K562 (cell line): ENCODE data around the gene CNPY2. TPM values are rescaled to one million over a fixed set of nuclear protein-coding genes. Genes with fewer than 3 reads are reported as not detected.

ENCODE experiments used
- ATAC-seq: fragments of 200-7000 bp; cut with Tn5 transposase; 3 replicates; pipeline ENCODE4 v1.9.1; 2020; ENCODE audit warnings: moderate library complexity
- Bru-seq: library from RNA; stranded (reverse); fragments of 400-500 nt; gene quantifications from one replicate; lab custom pipeline; 2021; lab: Mats Ljungman, UMichigan
- BruChase-seq, 2 experiments: library from RNA; stranded (reverse); fragments of 400-500 nt; gene quantifications; one replicate each; lab custom pipeline; 2021; lab: Mats Ljungman, UMichigan
- BruUV-seq: library from RNA; stranded (reverse); fragments of 400-500 nt; replicated peaks from 2 replicates; lab custom pipeline; 2021; lab: Mats Ljungman, UMichigan
- CTCF ChIA-PET: fragments of 300-600 bp; formaldehyde crosslinking; extraction: SDS; loops from one replicate; lab custom pipeline; 2021; ENCODE audit warnings: low intra/inter-chr PET ratio; lab: Yijun Ruan, JAX
- POLR2A ChIA-PET: fragments of 300-600, 350-650 bp; sonication (Branson Sonifier 250); formaldehyde crosslinking; extraction: SDS; loops from one replicate; lab custom pipeline; 2021; ENCODE audit warnings: antibody characterized with exemption, inconsistent platforms; lab: Yijun Ruan, JAX
- DNase-seq, 4 experiments: peaks; one replicate each; pipeline versions ENCODE4 v3.0.0 to v3.0.0-alpha.2; 2011 to 2018; ENCODE audit warnings: low spot score in 3 of 4, mixed read lengths in 3 of 4; ENCODE audit errors: extremely low read depth in 1 of 4
- FAIRE-seq: peaks from 2 replicates; lab custom pipeline; 2011; peaks lifted over from hg19 to GRCh38; lab: Jason Lieb, UNC
- H2AFZ ChIP-seq: 2 replicates; pipeline ENCODE4 v1.6.0; 2011; ENCODE audit warnings: low read depth, low read length, control low read depth, inconsistent platforms
- H3K27ac ChIP-seq: fragments of 200-600 bp; 3 replicates; pipeline ENCODE4 v1.8.0; 2011; ENCODE audit warnings: low read depth, mild to moderate bottlenecking, control low read depth, inconsistent platforms, low read length, moderate library complexity, mixed read lengths; ENCODE audit errors: extremely low read depth
- H3K27me3 ChIP-seq, 2 experiments: fragments of 300-600 bp in 1 of 2; 2 replicates in 1 of 2; 3 replicates in 1 of 2; pipeline versions ENCODE4 v1.6.0 to v1.8.0; 2011; ENCODE audit warnings: inconsistent platforms in 2 of 2, low read length in 2 of 2, mild to moderate bottlenecking in 1 of 2, mixed read lengths in 1 of 2, moderate library complexity in 1 of 2; ENCODE audit not compliant: control insufficient read depth in 2 of 2, insufficient read depth in 2 of 2
- H3K36me3 ChIP-seq: fragments of 300-600 bp; 3 replicates; pipeline ENCODE4 v1.8.0; 2011; ENCODE audit warnings: mild to moderate bottlenecking, low read length, inconsistent platforms; ENCODE audit not compliant: control insufficient read depth, insufficient read depth
- H3K4me1 ChIP-seq, 2 experiments: fragments of 200-600 bp in 1 of 2; replicated peaks in 1 of 2; 2 replicates in 1 of 2; 3 replicates in 1 of 2; pipeline versions ENCODE4 v1.5.1 to v1.8.0; 2011; ENCODE audit warnings: inconsistent platforms in 2 of 2, low read length in 2 of 2, mild to moderate bottlenecking in 1 of 2, mixed read lengths in 1 of 2, moderate library complexity in 1 of 2; ENCODE audit not compliant: control insufficient read depth in 2 of 2, insufficient read depth in 2 of 2
- H3K4me2 ChIP-seq: 2 replicates; pipeline ENCODE4 v1.6.1; 2011; ENCODE audit warnings: low read length, control low read depth, inconsistent platforms, mixed read lengths; ENCODE audit not compliant: insufficient read depth
- H3K4me3 ChIP-seq: fragments of 200-600 bp; sonication (generic), shearing (Covaris generic); 2 replicates; pipeline ENCODE4 v1.5.1; 2016; ENCODE audit warnings: control low read depth, inconsistent platforms
- H3K79me2 ChIP-seq: fragments of 200-600 bp; 3 replicates; pipeline ENCODE4 v1.8.0; 2011; ENCODE audit warnings: low read length, inconsistent platforms; ENCODE audit not compliant: control insufficient read depth, insufficient read depth
- H3K9ac ChIP-seq, 2 experiments: 2 replicates each; pipeline versions ENCODE4 v1.6.0 to v1.6.1; 2011; ENCODE audit warnings: low read depth in 2 of 2, low read length in 2 of 2, control low read depth in 1 of 2, inconsistent platforms in 1 of 2, mild to moderate bottlenecking in 1 of 2, mixed read lengths in 1 of 2; ENCODE audit not compliant: insufficient read depth in 1 of 2
- H3K9me1 ChIP-seq: one replicate; pipeline ENCODE4 v1.6.0; 2011; ENCODE audit warnings: inconsistent platforms, mild to moderate bottlenecking, low read length, moderate library complexity; ENCODE audit not compliant: control insufficient read depth, insufficient read depth
- H3K9me3 ChIP-seq: replicated peaks from 2 replicates; pipeline ENCODE4 v1.5.1; 2011; ENCODE audit warnings: low read depth, low read length, inconsistent platforms; ENCODE audit not compliant: control insufficient read depth, insufficient read depth
- H4K20me1 ChIP-seq: replicated peaks from 2 replicates; pipeline ENCODE4 v1.6.1; 2011; ENCODE audit warnings: low read length, inconsistent platforms, mixed read lengths; ENCODE audit not compliant: control insufficient read depth, insufficient read depth
- CREB3L1 ChIP-seq: fragments of 450-650 bp; IDR thresholded peaks from 2 replicates; pipeline ENCODE4 v1.6.1; 2014; ENCODE audit warnings: low read depth, mild to moderate bottlenecking, moderate library complexity, borderline replicate concordance
- HCFC1 ChIP-seq: IDR thresholded peaks from 2 replicates; pipeline ENCODE4 v1.6.1; 2012; ENCODE audit warnings: low read depth, low read length, improper control_type of control experiment
- LEF1 ChIP-seq: fragments of 450-650 bp; IDR thresholded peaks from 2 replicates; pipeline ENCODE4 v1.6.1; 2016; ENCODE audit warnings: mild to moderate bottlenecking
- PCBP1 ChIP-seq: fragments of 200-400 bp; formaldehyde crosslinking; IDR thresholded peaks from 2 replicates; pipeline ENCODE4 v1.6.1; 2018; ENCODE audit warnings: mild to moderate bottlenecking, low read depth, low read length; ENCODE audit not compliant: poor library complexity, severe bottlenecking
- POU5F1 ChIP-seq: fragments of 150-350 bp; IDR thresholded peaks from 2 replicates; pipeline ENCODE4 v1.6.1; 2014; ENCODE audit warnings: borderline replicate concordance, low read length, low read depth, mild to moderate bottlenecking; ENCODE audit not compliant: partially characterized antibody
- SP1 ChIP-seq: sonication (generic); formaldehyde crosslinking; IDR thresholded peaks from 2 replicates; pipeline ENCODE4 v1.8.1; 2022; ENCODE audit warnings: mild to moderate bottlenecking, missing genetic modification reagents
- ZC3H4 ChIP-seq: sonication (generic); formaldehyde crosslinking; IDR thresholded peaks from 2 replicates; pipeline ENCODE4 v1.9.0; 2021; ENCODE audit warnings: missing genetic modification reagents, borderline replicate concordance
- ZHX1 ChIP-seq: fragments of 150-350 bp; conservative IDR thresholded peaks from 2 replicates; pipeline ENCODE4 v1.6.1; 2014; ENCODE audit warnings: low read length
- WGBS: fragments of 100-300 bp; shearing (Covaris generic); methylation state at CpG from one replicate; pipeline ENCODE4 v1.1.6; 2016; ENCODE audit warnings: low coverage, mixed read lengths; ENCODE audit not compliant: insufficient coverage; ENCODE audit errors: missing lambda C conversion rate; 5-methylcytosine and 5-hydroxymethylcytosine counted together
- in situ Hi-C: fragments of 300-500 bp; cut with MboI; formaldehyde crosslinking; loops from 4 replicates; pipeline ENCODE4 v1.15.0; 2018; ENCODE audit warnings: inconsistent platforms, mixed read lengths
- intact Hi-C: fragments of 100-400 bp; cut with micrococcal nuclease; formaldehyde crosslinking; loops from 2 replicates; pipeline ENCODE4 v1.14.2; 2022
- long read RNA-seq, 3 experiments: library from polyadenylated mRNA in 2 of 3; library from RNA in 1 of 3; unstranded in 2 of 3; stranded (forward) in 1 of 3; transcript quantifications; one replicate each; pipeline ENCODE4 v2.0.0, GENCODE V29; 2019 to 2022
- polyA minus RNA-seq, 3 experiments: library from RNA; depleted of rRNA, polyadenylated mRNA; stranded (reverse); fragments of >200 nt; gene quantifications; 2 replicates each; pipeline ENCODE4 v1.2.3, GENCODE V29; 2011
- polyA plus RNA-seq, 8 experiments: library from polyadenylated mRNA; depleted of rRNA in 4 of 8; stranded (reverse) in 5 of 8; unstranded in 3 of 8; fragments of >200 nt; fragmentation: Nextera tagmentation in 2 of 8; fragmentation: Illumina TruSeq in 1 of 8; extraction: Ambion mirVana in 2 of 8; extraction: Trizol in 1 of 8; gene quantifications; 2 replicates each; pipeline versions ENCODE4 v1.2.1 to v1.2.3, GENCODE V29; 2011 to 2014; ENCODE audit warnings: inconsistent platforms in 1 of 8, missing spikeins in 1 of 8
- total RNA-seq, 7 experiments: library from RNA; depleted of rRNA in 6 of 7; stranded (reverse); fragments of >200 nt in 6 of 7; fragmentation: Illumina TruSeq in 2 of 7; extraction: Trizol in 2 of 7; gene quantifications; 2 replicates each; pipeline versions ENCODE4 v1.2.1 to v1.2.3, GENCODE V29; 2011 to 2021; ENCODE audit warnings: low replicate concordance in 1 of 7

Gene CNPY2
- 149 and 200 TPM in 2 replicates for total RNA-seq (2011; cell fraction: chromatin; rRNA removed; ENCODE audit: low replicate concordance)
- total RNA-seq (2011; cell fraction: nucleolus; rRNA removed) = 156 TPM in 2 replicates
- total RNA-seq (2011; cell fraction: nucleoplasm; rRNA removed) = 170 and 172 TPM in 2 replicates
- 92.1 and 99.8 TPM in 2 replicates for total RNA-seq (2014; rRNA removed)
- total RNA-seq (2014; rRNA removed; fragmentation: Illumina TruSeq; extraction: Trizol) = 147 and 150 TPM in 2 replicates
- 134 and 138 TPM in 2 replicates for total RNA-seq (2015; rRNA removed; fragmentation: Illumina TruSeq; extraction: Trizol)
- 126 and 135 TPM in 2 replicates for total RNA-seq (2021)
- 181 and 190 TPM in 2 replicates for polyA plus RNA-seq (2011; rRNA removed)
- 120 and 165 TPM in 2 replicates for polyA plus RNA-seq (2011; cell fraction: cytosol; rRNA removed)
- 78.9 and 103 TPM in 2 replicates for polyA plus RNA-seq (2011; cell fraction: nucleus; rRNA removed)
- polyA plus RNA-seq (2012) = 118 and 164 TPM in 2 replicates
- 139 and 142 TPM in 2 replicates for polyA plus RNA-seq (2014; fragmentation: Illumina TruSeq; extraction: Trizol)
- 10 to 100 TPM; 33.8 to 45.0 TPM for polyA plus RNA-seq (2014; fragmentation: Nextera tagmentation; extraction: Ambion mirVana)
- 163 and 169 TPM in 2 replicates for polyA plus RNA-seq (2014; rRNA removed)
- polyA minus RNA-seq (2011; rRNA and poly(A)+ RNA removed) = 106 and 114 TPM in 2 replicates
- 30.3 and 31.9 TPM in 2 replicates for polyA minus RNA-seq (2011; cell fraction: cytosol; rRNA and poly(A)+ RNA removed)
- 22.1 and 38.5 TPM in 2 replicates for polyA minus RNA-seq (2011; cell fraction: nucleus; rRNA and poly(A)+ RNA removed)
- percentile 90 among the genes with signal in this experiment for Bru-seq, nascent RNA
- percentile 78 among the genes with signal in this experiment for BruChase-seq, experiment 1, labeled RNA remaining after a 2-hour chase
- percentile 79 among the genes with signal in this experiment for BruChase-seq, experiment 2, labeled RNA remaining after a 6-hour chase
- long read RNA-seq, experiment 1, transcript CNPY2-201 (6 exons, 1,214 nt) = major isoform, 82 of 169 reads
- long read RNA-seq, experiment 1, transcript CNPY2-204 (3 exons, 984 nt) = minor isoform, 8 of 169 reads
- long read RNA-seq, experiment 1, transcript CNPY2-206 (3 exons, 817 nt) = minor isoform, 34 of 169 reads
- long read RNA-seq, experiment 1, transcript CNPY2-211 (3 exons, 666 nt) = minor isoform, 6 of 169 reads
- long read RNA-seq, experiment 1, partial matches to known transcripts = 15 of 169 reads
- long read RNA-seq, experiment 1, other reads (novel, unspliced or antisense) = 24 of 169 reads
- long read RNA-seq, experiment 2, transcript CNPY2-206 (3 exons, 817 nt) = minor isoform, 41 of 149 reads
- long read RNA-seq, experiment 2, transcript CNPY2-201 (6 exons, 1,214 nt) = major isoform, 80 of 149 reads
- long read RNA-seq, experiment 2, partial matches to known transcripts = 10 of 149 reads
- long read RNA-seq, experiment 2, other reads (novel, unspliced or antisense) = 16 of 149 reads
- long read RNA-seq, experiment 3, transcript CNPY2-201 (6 exons, 1,214 nt) = major isoform, 71 of 112 reads
- long read RNA-seq, experiment 3, transcript CNPY2-206 (3 exons, 817 nt) = minor isoform, 26 of 112 reads
- long read RNA-seq, experiment 3, partial matches to known transcripts = 2 of 112 reads
- long read RNA-seq, experiment 3, other reads (novel, unspliced or antisense) = 11 of 112 reads

- DNase-seq (peak; percentile 94 to 98 (median 95)), ATAC-seq (peak; percentile 96), FAIRE-seq (peak; percentile 100)
- intact Hi-C loops = loop anchor here (1.0 to 5.0 kb wide), 4 partner anchors 17 to 148 kb away; partner anchors contain the start of gene PAN2
- no TSS peak for BruUV-seq
- Histone ChIP-seq H3K9ac (peak within 1 kb of the TSS; percentile 85 to 98), H3K4me3 (peak within 1 kb of the TSS; percentile 72), H3K9me1 (no peaks in the 10 kb centered on the region), H3K79me2 (peaks cover 19% of the 10 kb centered on the region), H3K9me3 (no peaks in the 10 kb centered on the region), H3K4me1 (peaks cover 11% of the 10 kb centered on the region in 2 experiments; a peak in 4 of 5 replicates), H4K20me1 (no peaks in the 10 kb centered on the region), H2AFZ (peak within 1 kb of the TSS; percentile 87), H3K4me2 (peak within 1 kb of the TSS; percentile 90), H3K36me3 (peaks cover 49% of the 10 kb centered on the region), H3K27me3 (no peaks in the 10 kb centered on the region), H3K27ac (peak within 1 kb of the TSS; percentile 77)
- under 1% methylated on average over 54 of the region's 62 CpGs for WGBS
- CTCF ChIA-PET = no interaction called here
- in situ Hi-C loops = no loop called here
- POLR2A ChIA-PET = interaction anchor here (0.7 to 4.2 kb wide), 20 partner anchors 9 to 175 kb away, joined by 3 to 26 read pairs (median 4); partner anchors contain the start of genes IL23A, PAN2 and TIMELESS
- no peak for TF ChIP-seq ZC3H4 (CRISPR knock-in tag)
- 0 out of 2 replicates have a peak, but pooled peaks have one; percentile 46 for TF ChIP-seq ZHX1
- TF ChIP-seq HCFC1 = peak; percentile 99
- TF ChIP-seq LEF1 = no peak
- peak; percentile 97 for TF ChIP-seq CREB3L1
- TF ChIP-seq PCBP1 = peak; percentile 56
- peak; percentile 84 for TF ChIP-seq SP1 (CRISPR knock-in tag)
- peak; percentile 7 for TF ChIP-seq POU5F1
Measured at GRCh38 chr12:56315622-56316473, at the start of gene CNPY2. CNPY2 (minus strand) TSS chr12:56315988; CDS start chr12:56315217, 771 bp downstream.
